Activated effector memory CD4-positive, alpha-beta T cell treated with anti-CD3 and anti-CD28 coated beads, Interleukin-2, amount 50 U/mL, for 16 hours (primary cell): ENCODE results near the gene POGZ.
"Not testable (repeated sequence)": the region's sequence is repeated elsewhere in the genome, so short reads cannot be mapped to it uniquely, and the experiment has no call there.

Experiments used
- DNase-seq: peaks from one replicate; pipeline ENCODE4 v3.0.0-alpha.2; 2020

The POGZ gene

GRCh38 chr1:151416231-151416630 is 43.1 kb downstream of the POGZ start:
- DNase-seq: no peak

- no peak for DNase-seq
Measured at GRCh38 chr1:151411884-151412283, 47.4 kb downstream of the POGZ start.

- DNase-seq: no peak
Measured at GRCh38 chr1:151408891-151409290, 50.4 kb downstream of the POGZ start.

GRCh38 chr1:151407304-151407703 is 52.0 kb downstream of the POGZ start:
- no peak for DNase-seq

- DNase-seq: no peak
Measured at GRCh38 chr1:151406176-151406575, 53.1 kb downstream of the POGZ start.

- DNase-seq: no peak
Measured at GRCh38 chr1:151405187-151405951, 53.9 kb downstream of the POGZ start.

GRCh38 chr1:151403612-151404011 is 55.7 kb downstream of the POGZ start:
- no peak for DNase-seq

GRCh38 chr1:151402764-151403163 is 56.5 kb downstream of the POGZ start:
- DNase-seq: no peak

- no peak for DNase-seq
Measured at GRCh38 chr1:151401860-151402259, 57.4 kb downstream of the POGZ start.

- DNase-seq: no peak
Measured at GRCh38 chr1:151401125-151401788, 58.0 kb downstream of the POGZ start.

- DNase-seq: peak; percentile 93
Measured at GRCh38 chr1:151399324-151400171, 59.7 kb downstream of the POGZ start, which contains the start of gene PSMB4. Gene PSMB4, plus strand, starts transcription at chr1:151399573. Its CDS starts 15 bp downstream, at chr1:151399588.

- not testable (repeated sequence) for DNase-seq
Measured at GRCh38 chr1:151396265-151396664, 63.0 kb downstream of the POGZ start.

- no peak for DNase-seq
Measured at GRCh38 chr1:151393583-151393982, 65.7 kb downstream of the POGZ start.

GRCh38 chr1:151391079-151391563 is 68.2 kb downstream of the POGZ start:
- no peak for DNase-seq

GRCh38 chr1:151390221-151391078 is 68.8 kb downstream of the POGZ start:
- not testable (repeated sequence) for DNase-seq

- no peak for DNase-seq
Measured at GRCh38 chr1:151386002-151386401, 73.3 kb downstream of the POGZ start.

- no peak for DNase-seq
Measured at GRCh38 chr1:151384584-151384983, 74.7 kb downstream of the POGZ start.

- DNase-seq: no peak
Measured at GRCh38 chr1:151377150-151377884, 82.0 kb downstream of the POGZ start.

- DNase-seq: no peak
Measured at GRCh38 chr1:151373196-151373595, 86.1 kb downstream of the POGZ start.

- DNase-seq: no peak
Measured at GRCh38 chr1:151372058-151372934, 87.0 kb downstream of the POGZ start, which contains the start of gene SELENBP1. Gene SELENBP1, minus strand, starts transcription at chr1:151372705. Its CDS starts 64 bp downstream, at chr1:151372641.
